ENCODE data around the gene FAM234A.

The FAM234A gene

DNA sequence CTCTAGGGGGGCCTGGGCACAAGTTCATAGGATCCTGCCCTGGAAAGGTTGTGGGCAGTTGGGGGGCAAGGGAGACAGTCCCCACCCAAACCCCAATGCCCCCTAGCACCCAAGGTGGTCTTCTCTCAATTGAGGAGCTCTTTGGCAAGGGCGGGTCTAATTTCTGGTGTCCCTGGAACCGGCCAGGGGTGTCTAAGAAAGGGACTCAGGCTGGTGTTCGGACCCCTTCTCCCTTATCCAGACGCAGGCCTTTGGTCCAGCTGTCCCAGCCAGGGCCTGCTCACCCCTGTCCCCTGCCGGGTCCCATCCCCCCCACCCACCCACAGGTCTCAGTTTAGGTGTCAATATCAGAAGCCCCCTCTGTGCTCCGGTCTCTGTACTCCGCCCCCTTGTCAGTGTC is 44.9 kb downstream of the FAM234A start:
- H3K4me3 ChIP-seq (ENCODE audit: low read depth, low read length), result no peak overlapping the region
- TF ChIP-seq MYC (IDR thresholded peaks at IDR 0.05; ENCODE audit: low read depth, low read length) (no peak), CTCF (IDR thresholded peaks at IDR 0.05; ENCODE audit: low read depth, low read length) (no peak), POLR2A (IDR thresholded peaks at IDR 0.05; ENCODE audit: extremely low read depth, insufficient read length) (no peak)
- TF ChIP-seq, protein P1, sequence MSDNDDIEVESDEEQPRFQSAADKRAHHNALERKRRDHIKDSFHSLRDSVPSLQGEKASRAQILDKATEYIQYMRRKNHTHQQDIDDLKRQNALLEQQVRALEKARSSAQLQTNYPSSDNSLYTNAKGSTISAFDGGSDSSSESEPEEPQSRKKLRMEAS (IDR thresholded peaks at IDR 0.05; ENCODE audit: low read depth, low read length), result no peak
- DNase-seq (ENCODE audit: low read depth), result no peak

GRCh38 chr16:280005-280460 is 45.4 kb downstream of the FAM234A start:
- no peak overlapping the region for H3K4me3 ChIP-seq (ENCODE audit: low read depth, low read length)
- TF ChIP-seq MYC (IDR thresholded peaks at IDR 0.05; ENCODE audit: low read depth, low read length) (no peak), CTCF (IDR thresholded peaks at IDR 0.05; ENCODE audit: low read depth, low read length) (no peak), POLR2A (IDR thresholded peaks at IDR 0.05; ENCODE audit: extremely low read depth, insufficient read length) (no peak)
- TF ChIP-seq, protein P1 (IDR thresholded peaks at IDR 0.05; ENCODE audit: low read depth, low read length), result no peak
- DNase-seq (ENCODE audit: low read depth), result no peak

- TF ChIP-seq MYC (IDR thresholded peaks at IDR 0.05; ENCODE audit: low read depth, low read length) (no peak), CTCF (IDR thresholded peaks at IDR 0.05; ENCODE audit: low read depth, low read length) (no peak), POLR2A (IDR thresholded peaks at IDR 0.05; ENCODE audit: extremely low read depth, insufficient read length) (no peak)
- TF ChIP-seq, protein P1 (IDR thresholded peaks at IDR 0.05; ENCODE audit: low read depth, low read length), result no peak
- H3K4me3 ChIP-seq (ENCODE audit: low read depth, low read length), result no peak within 1 kb of the TSS
- DNase-seq (ENCODE audit: low read depth), result no peak
Observed at GRCh38 chr16:280552-280951, 45.9 kb downstream of the FAM234A start, which contains the start of gene ARHGDIG. Gene ARHGDIG, plus strand, starts transcription at chr16:280591. Its CDS starts 90 bp downstream, at chr16:280681.

GRCh38 chr16:280991-281659 is 46.5 kb downstream of the FAM234A start:
- no peak for DNase-seq (ENCODE audit: low read depth)
- TF ChIP-seq POLR2A (IDR thresholded peaks at IDR 0.05; ENCODE audit: extremely low read depth, insufficient read length) (no peak), CTCF (IDR thresholded peaks at IDR 0.05; ENCODE audit: low read depth, low read length) (no peak)
- TF ChIP-seq, protein P1 (IDR thresholded peaks at IDR 0.05; ENCODE audit: low read depth, low read length), result no peak
- H3K4me3 ChIP-seq (ENCODE audit: low read depth, low read length), result no peak overlapping the region

DNA sequence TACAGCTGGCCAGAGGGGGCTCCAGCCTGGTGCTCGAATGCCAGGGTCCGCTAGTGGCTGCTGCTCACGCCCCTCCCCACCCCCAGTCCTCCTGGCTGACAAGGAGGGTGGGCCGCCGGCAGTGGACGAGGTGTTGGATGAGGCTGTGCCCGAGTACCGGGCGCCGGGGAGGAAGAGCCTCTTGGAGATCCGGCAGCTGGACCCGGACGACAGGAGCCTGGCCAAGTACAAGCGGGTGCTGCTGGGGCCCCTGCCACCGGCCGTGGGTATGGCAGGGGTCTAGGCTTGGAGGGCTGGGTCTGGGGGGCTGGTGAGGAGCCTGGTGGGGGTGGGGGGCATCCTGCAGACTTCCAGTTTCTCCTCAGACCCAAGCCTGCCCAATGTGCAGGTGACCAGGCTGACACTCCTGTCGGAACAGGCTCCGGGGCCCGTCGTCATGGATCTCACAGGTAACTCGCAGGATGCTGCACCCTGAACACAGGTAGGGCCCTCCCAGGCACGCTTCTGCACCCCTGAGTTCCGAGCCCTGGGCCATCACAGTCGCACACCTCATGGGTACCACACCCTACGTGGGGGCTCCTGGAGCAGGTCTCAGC is 47.1 kb downstream of the FAM234A start:
- TF ChIP-seq, protein P1 (IDR thresholded peaks at IDR 0.05; ENCODE audit: low read depth, low read length), result no peak
- TF ChIP-seq MYC (IDR thresholded peaks at IDR 0.05; ENCODE audit: low read depth, low read length), result no peak
- DNase-seq (ENCODE audit: low read depth), result no peak
- H3K4me3 ChIP-seq (ENCODE audit: low read depth, low read length), result no peak overlapping the region

DNA sequence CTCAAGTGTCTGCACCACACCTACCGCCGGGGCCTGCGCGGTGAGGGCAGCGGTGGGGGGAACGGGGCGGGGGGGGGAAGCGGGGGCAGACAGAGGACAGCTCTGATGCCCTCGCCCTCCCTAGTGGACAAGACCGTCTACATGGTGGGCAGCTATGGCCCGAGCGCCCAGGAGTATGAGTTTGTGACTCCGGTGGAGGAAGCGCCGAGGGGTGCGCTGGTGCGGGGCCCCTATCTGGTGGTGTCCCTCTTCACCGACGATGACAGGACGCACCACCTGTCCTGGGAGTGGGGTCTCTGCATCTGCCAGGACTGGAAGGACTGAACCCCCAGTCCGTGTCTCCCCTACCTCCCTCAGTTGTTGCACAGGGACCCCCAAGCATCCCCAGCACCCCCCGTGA is 47.9 kb downstream of the FAM234A start:
- no peak for TF ChIP-seq POLR2A (IDR thresholded peaks at IDR 0.05; ENCODE audit: extremely low read depth, insufficient read length)
- no peak for TF ChIP-seq CTCF (IDR thresholded peaks at IDR 0.05; ENCODE audit: low read depth, low read length)
- TF ChIP-seq, protein P1 (IDR thresholded peaks at IDR 0.05; ENCODE audit: low read depth, low read length), result no peak
- no peak for TF ChIP-seq MYC (IDR thresholded peaks at IDR 0.05; ENCODE audit: low read depth, low read length)
- no peak overlapping the region for H3K4me3 ChIP-seq (ENCODE audit: low read depth, low read length)
- no peak for DNase-seq (ENCODE audit: low read depth)
